HG02840 (cell line): ENCODE results near the gene SRCIN1.
"Not testable (repeated sequence)": the region's sequence is repeated elsewhere in the genome, so short reads cannot be mapped to it uniquely, and the experiment has no call there.

Experiments used
- ATAC-seq: cut with Tn5 transposase; IDR thresholded peaks from one replicate; pipeline ENCODE4 v1.9.1; 2021; ENCODE audit warnings: mild to moderate bottlenecking, moderate library complexity, moderate number of reproducible peaks; ENCODE audit not compliant: unreplicated experiment, low FRiP score

The SRCIN1 gene

DNA sequence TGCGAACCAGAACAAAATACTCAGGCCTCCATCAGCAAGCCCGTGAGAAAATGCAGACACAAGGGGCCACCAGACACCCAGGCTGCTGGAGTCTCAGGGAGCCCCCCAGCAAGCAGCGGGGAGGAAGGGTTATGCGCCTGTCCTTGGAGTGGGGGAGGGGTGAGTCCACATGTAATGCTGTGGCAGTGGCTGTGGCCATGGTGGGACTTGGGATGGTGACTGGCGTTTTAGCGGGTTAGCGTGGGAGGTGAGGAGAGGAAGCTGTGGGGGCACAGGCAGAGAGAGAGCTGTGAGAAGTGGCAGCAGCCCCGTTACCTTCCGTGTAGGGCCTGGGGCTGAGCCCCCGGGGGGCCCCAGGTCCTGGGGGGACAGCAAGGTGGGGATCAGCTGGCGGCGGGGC lies 58.3 kb downstream of the SRCIN1 start:
- ATAC-seq: no peak

GRCh38 chr17:38546396-38546795 lies 59.4 kb downstream of the SRCIN1 start:
- no peak for ATAC-seq

GRCh38 chr17:38545531-38546225 lies 60.1 kb downstream of the SRCIN1 start:
- ATAC-seq: no peak

DNA sequence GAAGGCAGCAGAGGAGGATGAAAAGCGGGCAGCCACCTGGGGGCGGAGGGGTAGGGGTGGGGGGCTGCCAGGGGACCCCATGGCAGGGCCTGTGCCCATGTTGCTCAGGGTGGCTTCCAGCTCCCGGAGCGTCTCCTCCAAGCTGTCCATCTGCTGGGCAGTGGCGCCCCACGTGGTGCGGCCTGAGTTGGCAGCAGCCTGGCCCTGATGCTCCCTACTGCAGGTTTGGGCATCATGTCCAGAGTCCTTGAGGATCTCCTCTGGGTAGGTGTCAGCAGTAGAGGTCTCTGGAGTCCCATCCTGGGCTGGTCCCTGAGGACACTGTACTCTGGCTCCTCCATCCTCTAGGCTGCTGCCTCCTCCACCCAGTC lies 60.9 kb downstream of the SRCIN1 start:
- no peak for ATAC-seq

GRCh38 chr17:38544175-38544838 lies 61.4 kb downstream of the SRCIN1 start:
- no peak for ATAC-seq

- no peak for ATAC-seq
These were observed 62.2 kb downstream of the SRCIN1 start for GRCh38 chr17:38543403-38544174.

- ATAC-seq: no peak
These were observed 63.5 kb downstream of the SRCIN1 start for GRCh38 chr17:38542286-38542685.

DNA sequence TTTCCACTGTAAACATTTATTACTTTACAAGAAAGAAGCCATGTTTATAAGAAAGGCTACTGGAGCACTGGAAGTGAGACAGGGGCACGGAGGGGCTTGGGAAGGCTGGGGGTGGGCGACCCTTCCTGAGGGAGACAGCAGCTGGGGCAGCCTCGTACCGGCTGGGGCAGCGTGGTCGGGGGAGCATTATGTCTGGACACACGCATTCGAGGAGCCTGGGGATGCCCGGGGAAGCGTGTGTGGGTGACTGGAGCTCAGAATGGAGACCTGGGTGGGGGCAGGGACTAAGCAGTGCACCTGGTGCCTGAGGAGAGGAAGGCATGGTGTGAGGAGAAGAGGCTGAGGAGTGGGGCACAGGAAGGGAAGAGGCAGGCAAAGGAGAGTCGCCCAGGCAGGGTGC lies 64.5 kb downstream of the SRCIN1 start:
- ATAC-seq: no peak

DNA sequence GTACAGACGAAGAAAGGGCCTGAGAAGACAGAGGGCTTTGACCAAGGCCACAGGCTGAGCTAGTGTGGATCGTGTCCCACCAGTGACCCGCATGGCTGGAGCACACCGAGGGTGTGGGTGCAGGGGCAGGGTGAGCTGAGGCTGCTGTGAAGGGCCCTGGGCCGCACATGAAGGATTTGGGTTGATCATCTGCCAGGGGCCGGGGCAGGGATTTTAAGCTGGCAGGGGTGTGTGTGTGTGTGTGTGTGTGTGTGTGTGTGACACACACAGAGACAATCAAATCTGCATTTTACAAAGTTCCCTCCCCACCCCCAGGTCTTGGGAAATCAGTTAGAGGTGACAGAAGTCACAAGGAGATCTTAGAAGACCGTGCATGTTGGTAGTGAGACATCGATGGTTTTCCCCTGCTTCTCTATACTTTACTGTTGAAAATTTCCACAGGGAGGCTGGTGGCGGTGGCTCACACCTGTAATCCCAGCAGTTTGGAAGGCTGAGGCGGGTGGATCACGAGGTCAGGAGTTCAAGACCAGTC lies 65.2 kb downstream of the SRCIN1 start:
- ATAC-seq: no peak

DNA sequence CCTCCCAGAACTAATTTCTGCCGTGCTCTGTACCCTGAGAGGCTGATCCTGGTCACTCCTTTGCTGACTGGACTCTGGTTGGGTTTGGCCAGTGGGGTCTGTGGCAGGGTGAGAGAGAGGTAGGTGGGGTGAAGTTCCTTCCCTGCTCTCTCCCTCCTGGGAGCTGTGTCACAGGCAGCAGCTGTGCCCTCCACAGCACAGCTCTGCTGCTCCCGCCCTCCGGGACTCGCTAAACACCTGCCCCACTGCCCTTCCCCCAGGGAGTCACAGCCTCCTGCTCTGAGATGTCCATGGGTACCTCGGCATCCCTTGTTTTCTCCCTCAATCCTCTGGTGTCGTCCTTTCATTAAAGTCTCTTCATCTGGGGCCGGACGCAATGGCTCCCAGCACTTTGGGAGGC lies 66.4 kb downstream of the SRCIN1 start:
- no peak for ATAC-seq

- no peak for ATAC-seq
These were observed 66.8 kb downstream of the SRCIN1 start for GRCh38 chr17:38538906-38539305.

GRCh38 chr17:38536661-38537060 lies 69.1 kb downstream of the SRCIN1 start:
- no peak for ATAC-seq

DNA sequence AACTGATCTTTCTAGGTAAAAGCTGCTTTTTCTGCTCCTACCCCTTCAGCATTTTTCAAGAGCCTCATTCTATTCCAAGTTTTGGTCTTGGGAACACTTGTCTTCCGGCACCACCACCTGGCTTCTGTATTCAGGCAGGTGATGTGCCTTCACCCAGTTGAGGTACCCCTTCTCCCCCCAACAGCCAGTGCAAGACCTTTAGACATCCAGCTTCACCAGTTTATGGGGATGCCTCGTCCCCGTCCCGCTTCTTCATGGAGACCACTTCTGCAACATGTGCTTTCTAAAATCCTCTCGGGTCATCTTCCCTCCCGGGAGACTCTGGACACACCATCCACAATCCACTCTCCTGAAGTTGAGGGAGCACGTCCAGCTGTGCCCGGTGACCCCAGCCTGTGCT lies 69.9 kb downstream of the SRCIN1 start:
- ATAC-seq: no peak

- ATAC-seq: no peak
These were observed 71.3 kb downstream of the SRCIN1 start for GRCh38 chr17:38534498-38534885.

GRCh38 chr17:38533866-38534497 lies 71.8 kb downstream of the SRCIN1 start:
- ATAC-seq: no peak

DNA sequence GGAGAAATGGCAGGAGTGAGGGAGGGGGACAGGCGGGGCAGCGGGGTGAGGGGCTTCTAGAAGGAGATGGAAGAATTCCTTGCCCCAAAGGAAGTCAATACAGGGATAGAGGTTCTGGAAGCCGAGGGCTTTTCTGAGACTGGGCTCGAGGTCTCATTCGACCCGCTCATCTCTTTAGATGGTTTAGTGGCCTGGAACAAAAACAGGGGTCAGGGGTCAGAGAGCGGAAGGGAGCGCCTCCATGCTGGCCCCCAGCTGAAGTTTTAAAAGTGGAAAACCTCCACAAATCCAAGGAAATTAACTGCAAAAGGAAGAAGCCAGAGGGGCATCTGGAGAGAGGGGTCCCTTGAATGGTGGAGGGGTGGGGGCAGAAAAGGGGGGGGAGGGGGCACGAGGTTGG lies 72.5 kb downstream of the SRCIN1 start:
- ATAC-seq: no peak

GRCh38 chr17:38532451-38532850 lies 73.3 kb downstream of the SRCIN1 start:
- ATAC-seq: no peak

DNA sequence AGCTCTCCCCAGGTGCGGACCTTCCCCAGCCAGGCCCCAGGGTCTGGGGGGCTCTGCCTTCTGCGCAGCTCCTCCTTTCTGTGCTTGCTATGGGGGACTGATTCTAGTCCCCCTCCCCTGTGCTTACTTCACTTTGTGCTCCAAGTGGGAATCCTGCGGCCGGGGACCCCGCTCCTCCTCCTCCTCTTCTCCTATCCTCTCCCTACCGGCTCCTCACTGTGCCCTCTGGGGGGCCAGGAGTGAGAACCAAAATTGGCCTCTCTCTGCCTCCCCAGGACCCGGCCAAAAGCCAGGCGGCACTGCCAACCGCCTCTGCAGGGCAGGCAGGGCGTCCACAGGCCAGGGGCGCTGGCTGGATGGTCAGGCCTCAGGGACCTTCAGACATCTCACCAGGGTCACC lies 74.0 kb downstream of the SRCIN1 start:
- ATAC-seq: not testable (repeated sequence)

GRCh38 chr17:38530856-38531255 lies 74.9 kb downstream of the SRCIN1 start:
- ATAC-seq: not testable (repeated sequence)

GRCh38 chr17:38528141-38528540 lies 77.6 kb downstream of the SRCIN1 start:
- ATAC-seq: not testable (repeated sequence)

GRCh38 chr17:38526526-38526925 lies 79.2 kb downstream of the SRCIN1 start:
- not testable (repeated sequence) for ATAC-seq
